Parathyroid adenoma (tissue), 2 donors: ENCODE data around the gene MRPL33.
"Not testable (repeated sequence)": the region's sequence is repeated elsewhere in the genome, so short reads cannot be mapped to it uniquely, and the experiment has no call there.

Source experiments
- H2AFZ ChIP-seq: fragments of 300-600 bp; sonication (generic); one replicate; pipeline ENCODE4 v1.7.0; 2017; ENCODE audit warnings: antibody characterized with exemption, mild to moderate bottlenecking
- H3K27ac ChIP-seq: fragments of 300-600 bp; sonication (generic); one replicate; pipeline ENCODE4 v1.7.0; 2017
- H3K27me3 ChIP-seq: fragments of 300-600 bp; sonication (generic); one replicate; pipeline ENCODE4 v1.7.0; 2017; ENCODE audit warnings: low read length; ENCODE audit not compliant: control insufficient read depth, insufficient read depth
- H3K36me3 ChIP-seq: fragments of 300-600 bp; sonication (generic); one replicate; pipeline ENCODE4 v1.7.0; 2017; ENCODE audit warnings: low read length; ENCODE audit not compliant: control insufficient read depth, insufficient read depth
- H3K4me1 ChIP-seq: fragments of 300-600 bp; sonication (generic); one replicate; pipeline ENCODE4 v1.7.0; 2017; ENCODE audit warnings: control low read depth
- H3K4me2 ChIP-seq: fragments of 300-600 bp; sonication (generic); one replicate; pipeline ENCODE4 v1.7.0; 2017; ENCODE audit warnings: low read length
- H3K4me3 ChIP-seq: fragments of 300-600 bp; sonication (generic); one replicate; pipeline ENCODE4 v1.7.0; 2017; ENCODE audit warnings: low read depth, low read length
- H3K79me2 ChIP-seq: fragments of 300-600 bp; sonication (generic); one replicate; pipeline ENCODE4 v1.7.0; 2017; ENCODE audit warnings: control low read depth
- H3K9ac ChIP-seq: fragments of 300-600 bp; sonication (generic); one replicate; pipeline ENCODE4 v1.7.0; 2017; ENCODE audit warnings: mild to moderate bottlenecking
- H3K9me3 ChIP-seq: fragments of 300-600 bp; sonication (generic); one replicate; pipeline ENCODE4 v1.7.0; 2017; ENCODE audit warnings: low read length; ENCODE audit not compliant: control insufficient read depth
- CTCF ChIP-seq: fragments of 300-600 bp; sonication (generic); IDR thresholded peaks from one replicate; pipeline ENCODE4 v1.7.0; 2017; ENCODE audit warnings: antibody characterized with exemption, mild to moderate bottlenecking
- donor health status: primary hyperparathyroidism.

The MRPL33 gene

DNA sequence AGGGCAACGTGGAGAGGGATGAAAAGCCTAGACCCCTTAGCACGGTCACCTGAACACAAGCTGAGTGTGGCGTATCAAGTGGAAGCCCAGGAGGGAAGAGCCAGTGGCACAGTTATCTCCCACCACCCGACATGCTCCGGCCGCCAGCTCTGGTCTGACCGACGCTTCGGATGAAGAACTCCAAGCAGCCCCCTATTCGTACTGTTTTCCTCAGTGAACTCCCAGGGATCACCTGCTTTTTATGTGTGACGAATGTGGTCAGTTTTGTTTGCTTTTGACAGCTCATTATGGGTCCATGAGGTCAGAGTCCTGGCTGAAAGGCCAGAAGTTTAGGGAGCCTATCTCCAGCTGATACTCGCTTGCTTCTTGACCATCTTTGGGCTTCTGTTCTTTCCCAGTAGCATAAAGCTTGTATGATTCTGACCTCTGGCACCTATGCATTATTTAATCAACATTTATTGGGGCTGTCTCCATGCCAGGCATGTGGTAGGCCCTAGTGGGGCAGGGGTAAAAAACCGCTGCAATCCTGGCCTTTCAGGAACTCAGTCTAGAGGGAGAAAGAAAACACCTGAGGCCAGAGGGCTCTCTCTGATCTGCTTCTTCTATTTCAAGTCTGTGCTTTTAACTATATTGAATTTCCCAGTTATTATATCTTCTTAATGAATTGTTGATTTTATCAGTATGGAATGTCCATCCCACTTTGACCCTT is 33.0 kb upstream of the MRPL33 start:
- Histone ChIP-seq H3K4me3 (no peak overlapping the region), H3K79me2 (no peaks in the 10 kb centered on the region), H3K4me1 (peaks cover 5% of the 10 kb centered on the region), H3K9me3 (no peaks in the 10 kb centered on the region), H3K36me3 (no peaks in the 10 kb centered on the region), H3K27me3 (no peaks in the 10 kb centered on the region), H2AFZ (no peak overlapping the region), H3K9ac (no peak overlapping the region), H3K4me2 (no peak overlapping the region), H3K27ac (no peak overlapping the region)
- TF ChIP-seq CTCF = no peak

- H3K4me2 ChIP-seq = no peak overlapping the region
- H3K27me3 ChIP-seq = no peaks in the 10 kb centered on the region
- no peak overlapping the region for H3K9ac ChIP-seq
- H3K9me3 ChIP-seq = no peaks in the 10 kb centered on the region
- no peaks in the 10 kb centered on the region for H3K79me2 ChIP-seq
- no peak for TF ChIP-seq CTCF
- no peaks in the 10 kb centered on the region for H3K36me3 ChIP-seq
- no peak overlapping the region for H3K27ac ChIP-seq
- peaks cover 5% of the 10 kb centered on the region for H3K4me1 ChIP-seq
- H3K4me3 ChIP-seq = no peak overlapping the region
- H2AFZ ChIP-seq = no peak overlapping the region
These were observed 32.5 kb upstream of the MRPL33 start for GRCh38 chr2:27739058-27739373.

- Histone ChIP-seq H3K9ac (no peak overlapping the region), H3K4me3 (no peak overlapping the region), H3K4me2 (no peak overlapping the region), H3K27ac (no peak overlapping the region), H3K27me3 (no peaks in the 10 kb centered on the region), H3K36me3 (no peaks in the 10 kb centered on the region), H3K9me3 (no peaks in the 10 kb centered on the region), H3K79me2 (no peaks in the 10 kb centered on the region), H2AFZ (no peak overlapping the region), H3K4me1 (no peaks in the 10 kb centered on the region)
- no peak for TF ChIP-seq CTCF
These were observed 29.8 kb upstream of the MRPL33 start for GRCh38 chr2:27741673-27742072.

GRCh38 chr2:27742571-27742970 is 28.9 kb upstream of the MRPL33 start:
- TF ChIP-seq CTCF = no peak

GRCh38 chr2:27745494-27745893 is 26.0 kb upstream of the MRPL33 start:
- not testable (repeated sequence) for H3K27me3 ChIP-seq, H3K27ac ChIP-seq, H3K4me1 ChIP-seq, H3K36me3 ChIP-seq, H3K4me2 ChIP-seq, H3K9ac ChIP-seq, H3K79me2 ChIP-seq, H2AFZ ChIP-seq, H3K4me3 ChIP-seq, H3K9me3 ChIP-seq

More at GRCh38 chr2:27742571-27742970, 28.9 kb upstream of the MRPL33 start:
- no peak overlapping the region for H3K4me2 ChIP-seq
- no peak overlapping the region for H3K4me3 ChIP-seq
- no peak overlapping the region for H2AFZ ChIP-seq
- no peak overlapping the region for H3K9ac ChIP-seq
- no peaks in the 10 kb centered on the region for H3K27me3 ChIP-seq
- no peaks in the 10 kb centered on the region for H3K36me3 ChIP-seq
- no peaks in the 10 kb centered on the region for H3K9me3 ChIP-seq
- H3K27ac ChIP-seq = no peak overlapping the region
- H3K79me2 ChIP-seq = no peaks in the 10 kb centered on the region
- no peaks in the 10 kb centered on the region for H3K4me1 ChIP-seq
